Measurements from ENCODE around the gene CARMIL1. TPM values are rescaled to one million over a fixed set of nuclear protein-coding genes. Genes with fewer than 3 reads are reported as not detected.

CARMIL1 gene
- total and polyA plus RNA-seq, 10 donors, result 3.7 to 34.8 (median 9.3) TPM

DNA sequence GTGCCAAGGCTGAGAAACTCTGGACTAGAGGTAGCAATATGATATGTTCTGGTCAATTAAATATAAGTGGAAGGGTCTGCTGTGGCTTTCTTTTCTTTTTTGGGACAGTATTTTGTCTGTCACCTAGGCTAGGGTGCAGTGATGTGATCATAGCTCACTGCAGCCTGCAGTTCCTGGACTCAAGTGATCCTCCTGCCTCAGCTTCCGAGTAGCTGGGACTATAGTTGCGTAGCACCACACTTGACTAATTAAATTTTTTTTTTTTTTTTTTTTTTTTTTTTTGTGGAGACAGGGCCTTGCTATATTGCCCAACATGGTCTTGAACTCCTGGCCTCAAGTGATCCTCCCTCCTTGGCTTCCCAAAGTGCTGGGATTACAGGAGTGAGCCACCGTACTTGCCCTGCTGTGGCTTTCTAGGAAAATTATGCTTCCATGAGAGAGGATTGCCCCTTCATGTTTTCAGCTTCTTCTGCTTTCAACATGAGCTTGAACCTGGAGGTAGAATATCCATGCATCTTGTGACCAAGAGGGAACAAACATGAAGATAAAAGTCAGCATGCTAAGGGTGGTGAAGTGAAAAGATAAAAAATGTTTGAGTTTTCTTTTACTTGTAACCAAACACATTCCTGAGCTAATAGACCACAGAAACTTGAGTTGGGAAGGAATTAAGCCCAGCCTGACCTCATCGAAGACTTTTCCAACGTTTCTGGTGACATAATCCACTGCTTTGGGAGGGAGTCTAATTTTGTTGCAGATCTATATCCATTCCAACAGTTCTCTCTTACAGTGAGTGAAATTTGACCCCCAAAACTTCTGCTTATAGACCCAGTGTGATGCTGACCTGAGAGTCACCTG, 75.1 kb downstream of the CARMIL1 start:
- intact Hi-C loops (cut with DNase I; ENCODE audit: low total_unique reads), result no loop called here
- TF ChIP-seq CTCF (IDR thresholded peaks at IDR 0.05 in 8 of 11, conservative IDR thresholded peaks at IDR 0.05 in 3 of 11) (no peak), POLR2A (IDR thresholded peaks at IDR 0.05) (no peak), POLR2AphosphoS5 (IDR thresholded peaks at IDR 0.05) (no peak)
- Histone ChIP-seq H3K9me3 (no peaks in the 10 kb centered on the region), H3K36me3 (no peaks in the 10 kb centered on the region), H3K4me3 (no peak overlapping the region), H3K27ac (no peak overlapping the region), H3K27me3 (replicated peaks in 1 of 7) (no peaks in the 10 kb centered on the region), H3K4me1 (peaks cover 0 to 16% (median 0%) of the 10 kb centered on the region in 6 donors)
- 77 to 91% (median 88%) methylated on average over 5 of the region's 5 CpGs for WGBS, 5 donors
- DNase-seq, result no peak

GRCh38 chr6:25359191-25359861, 80.2 kb downstream of the CARMIL1 start:
- DNase-seq, result no peak
- intact Hi-C loops (cut with DNase I; ENCODE audit: low total_unique reads), result no loop called here
- TF ChIP-seq POLR2A (IDR thresholded peaks at IDR 0.05), result no peak
- no peaks in the 10 kb centered on the region for H3K9me3 ChIP-seq
- H3K4me3 ChIP-seq, result no peak overlapping the region
- H3K27me3 ChIP-seq (replicated peaks in 1 of 7), result no peaks in the 10 kb centered on the region
- H3K27ac ChIP-seq, result peak overlapping the region in 1 of 8 donors; percentile 2
- no peaks in the 10 kb centered on the region for H3K36me3 ChIP-seq
- peaks cover 0 to 25% (median 3%) of the 10 kb centered on the region in 6 donors for H3K4me1 ChIP-seq
- 56 to 80% (median 70%) methylated on average over 6 of the region's 6 CpGs for WGBS, 5 donors

DNA sequence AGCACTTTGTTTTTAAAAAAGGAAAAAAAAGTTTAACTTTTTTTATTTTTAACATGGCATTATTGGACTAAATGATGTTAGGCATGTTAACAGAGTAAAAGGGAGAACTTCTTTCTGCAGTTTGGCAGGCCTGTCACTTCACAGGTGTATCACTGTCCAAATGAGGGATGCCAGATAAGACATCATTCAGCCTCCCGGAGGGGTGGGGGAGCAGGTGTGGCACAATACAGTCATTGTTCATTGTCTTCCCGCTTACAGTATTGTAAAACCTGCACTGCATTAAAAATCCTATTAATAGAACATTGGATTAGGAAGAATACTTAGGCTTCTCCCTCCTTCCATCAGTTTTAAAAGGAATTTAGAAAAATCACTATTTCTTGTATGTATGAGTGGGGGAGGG, 80.7 kb downstream of the CARMIL1 start:
- no peak for TF ChIP-seq POLR2A (IDR thresholded peaks at IDR 0.05)
- TF ChIP-seq POLR2AphosphoS5 (IDR thresholded peaks at IDR 0.05), result no peak
- TF ChIP-seq CTCF (IDR thresholded peaks at IDR 0.05 in 8 of 11, conservative IDR thresholded peaks at IDR 0.05 in 3 of 11), result no peak
- H3K27ac ChIP-seq, result no peak overlapping the region
- H3K9me3 ChIP-seq, result no peaks in the 10 kb centered on the region

DNA sequence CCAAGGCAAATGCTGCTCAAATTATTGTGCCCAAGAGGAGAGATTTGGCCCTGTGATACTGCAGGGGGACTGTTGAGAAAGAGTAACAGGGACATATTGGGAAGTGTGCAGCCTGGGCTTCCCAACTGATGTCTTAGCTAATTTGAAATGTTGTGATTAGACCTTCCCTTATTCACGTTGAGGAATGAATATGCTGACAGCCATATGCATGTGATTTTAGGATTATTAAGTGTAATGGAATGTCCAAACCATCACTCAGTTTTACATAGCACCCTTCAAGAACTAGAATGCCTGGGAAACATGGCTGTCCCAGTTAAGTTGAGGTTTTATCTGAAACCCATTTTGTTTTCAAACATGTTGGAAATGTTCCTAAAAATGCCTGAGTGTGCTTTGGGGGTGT, 81.4 kb downstream of the CARMIL1 start:
- TF ChIP-seq CTCF (IDR thresholded peaks at IDR 0.05 in 8 of 11, conservative IDR thresholded peaks at IDR 0.05 in 3 of 11), result no peak
- TF ChIP-seq POLR2AphosphoS5 (IDR thresholded peaks at IDR 0.05), result no peak
- TF ChIP-seq POLR2A (IDR thresholded peaks at IDR 0.05), result no peak
- H3K9me3 ChIP-seq, result no peaks in the 10 kb centered on the region
- H3K27ac ChIP-seq, result no peak overlapping the region
- peaks cover 0 to 36% (median 10%) of the 10 kb centered on the region in 6 donors for H3K4me1 ChIP-seq
- 61 to 89% (median 84%) methylated on average over 1 of the region's 1 CpG for WGBS, 5 donors
- no peaks in the 10 kb centered on the region for H3K27me3 ChIP-seq (replicated peaks in 1 of 7)
- no peak overlapping the region for H3K4me3 ChIP-seq
- H3K36me3 ChIP-seq, result no peaks in the 10 kb centered on the region
- no peak for DNase-seq
- intact Hi-C loops (cut with DNase I; ENCODE audit: low total_unique reads), result no loop called here

More for the DNA sequence above, 80.7 kb downstream of the CARMIL1 start:
- Histone ChIP-seq H3K4me1 (peaks cover 0 to 31% (median 9%) of the 10 kb centered on the region in 6 donors), H3K36me3 (no peaks in the 10 kb centered on the region), H3K27me3 (replicated peaks in 1 of 7) (no peaks in the 10 kb centered on the region), H3K4me3 (no peak overlapping the region)
- no peak for DNase-seq
- 81 to 97% (median 92%) methylated on average over 2 of the region's 2 CpGs for WGBS, 5 donors
- intact Hi-C loops (cut with DNase I; ENCODE audit: low total_unique reads), result no loop called here

All from spleen (tissue), 11 donors.